Panc1 (cell line): Measurements from ENCODE around the gene HELB.

Experiments used
- SIN3A ChIP-seq: IDR thresholded peaks from 2 replicates; pipeline ENCODE4 v1.6.1; 2012; ENCODE audit warnings: low read depth, mild to moderate bottlenecking, low read length, moderate library complexity, borderline replicate concordance; ENCODE audit not compliant: insufficient read depth
- TCF7L2 ChIP-seq: IDR thresholded peaks from 2 replicates; pipeline ENCODE4 v1.6.1; 2011; ENCODE audit warnings: mild to moderate bottlenecking, low read depth, low read length, inconsistent platforms
- TF ChIP-seq, protein P1 (sequence below): fragments of 450-650 bp; IDR thresholded peaks from 2 replicates; pipeline ENCODE4 v1.5.1; 2017; ENCODE audit warnings: mild to moderate bottlenecking

GRCh38 chr12:66371982-66372381 lies 69.7 kb downstream of the HELB start:
- TF ChIP-seq, protein P1, sequence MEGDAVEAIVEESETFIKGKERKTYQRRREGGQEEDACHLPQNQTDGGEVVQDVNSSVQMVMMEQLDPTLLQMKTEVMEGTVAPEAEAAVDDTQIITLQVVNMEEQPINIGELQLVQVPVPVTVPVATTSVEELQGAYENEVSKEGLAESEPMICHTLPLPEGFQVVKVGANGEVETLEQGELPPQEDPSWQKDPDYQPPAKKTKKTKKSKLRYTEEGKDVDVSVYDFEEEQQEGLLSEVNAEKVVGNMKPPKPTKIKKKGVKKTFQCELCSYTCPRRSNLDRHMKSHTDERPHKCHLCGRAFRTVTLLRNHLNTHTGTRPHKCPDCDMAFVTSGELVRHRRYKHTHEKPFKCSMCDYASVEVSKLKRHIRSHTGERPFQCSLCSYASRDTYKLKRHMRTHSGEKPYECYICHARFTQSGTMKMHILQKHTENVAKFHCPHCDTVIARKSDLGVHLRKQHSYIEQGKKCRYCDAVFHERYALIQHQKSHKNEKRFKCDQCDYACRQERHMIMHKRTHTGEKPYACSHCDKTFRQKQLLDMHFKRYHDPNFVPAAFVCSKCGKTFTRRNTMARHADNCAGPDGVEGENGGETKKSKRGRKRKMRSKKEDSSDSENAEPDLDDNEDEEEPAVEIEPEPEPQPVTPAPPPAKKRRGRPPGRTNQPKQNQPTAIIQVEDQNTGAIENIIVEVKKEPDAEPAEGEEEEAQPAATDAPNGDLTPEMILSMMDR: no peak
- TF ChIP-seq SIN3A (no peak), TCF7L2 (no peak)
